Body of pancreas (tissue), 4 donors: ENCODE results near the gene CD79A.

Experiments
- POLR2A ChIP-seq, 3 donors: fragments of 450-650 bp; IDR thresholded peaks; one replicate each; pipeline ENCODE4 v1.6.1; 2016; ENCODE audit warnings: antibody characterized with exemption in 3 of 3, mild to moderate bottlenecking in 2 of 3
- TF ChIP-seq, protein P1 (sequence below), 7 experiments: fragments of 450-650 bp in 4 of 7; fragments of 200-600 bp in 3 of 7; sonication (generic) in 3 of 7; IDR thresholded peaks; one replicate each; pipeline ENCODE4 v1.5.1; 2016 to 2019; ENCODE audit warnings: antibody characterized with exemption in 7 of 7

DNA sequence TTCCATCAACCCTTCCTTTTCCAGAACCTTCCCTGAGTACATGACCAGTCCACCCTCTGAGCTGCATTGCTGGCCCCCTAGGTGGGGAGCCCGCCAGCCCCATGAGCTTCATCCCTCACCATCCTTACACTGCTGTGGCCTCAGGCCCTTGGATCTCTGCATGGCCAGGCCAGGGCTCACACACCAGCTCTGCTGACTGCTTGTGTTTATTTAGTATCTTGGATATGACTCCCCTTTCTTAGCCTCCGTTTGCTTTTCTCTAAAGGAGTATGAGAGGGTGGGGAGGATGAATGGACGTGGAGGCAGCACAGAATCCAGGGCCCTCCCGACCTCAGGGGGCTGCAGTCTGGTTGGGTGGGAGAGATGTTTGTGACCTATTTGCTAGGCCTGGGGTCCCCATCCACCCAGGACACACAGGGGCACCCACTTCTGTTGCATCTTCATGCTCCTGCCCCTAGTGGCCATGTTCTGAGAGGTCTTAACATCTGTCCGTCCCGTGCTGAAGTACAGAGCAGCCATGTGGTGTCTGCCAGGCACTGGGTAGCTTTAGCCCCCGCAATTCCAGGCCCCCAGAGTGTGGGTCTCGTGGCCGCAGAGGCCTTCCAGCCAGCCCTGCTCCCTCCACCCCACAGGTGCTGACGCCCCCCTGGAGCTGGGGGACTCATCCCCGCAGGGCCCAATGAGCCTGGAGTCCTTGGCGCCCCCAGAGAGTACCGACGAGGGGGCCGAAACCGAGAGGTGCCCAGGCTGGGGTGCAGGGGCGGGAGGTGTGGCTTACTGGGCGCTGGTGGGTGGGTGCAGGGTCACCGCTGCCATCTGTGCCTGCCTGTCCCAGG, 18.9 kb downstream of the CD79A start:
- no peak for TF ChIP-seq POLR2A (IDR thresholded peaks at IDR 0.05)
- TF ChIP-seq, protein P1, sequence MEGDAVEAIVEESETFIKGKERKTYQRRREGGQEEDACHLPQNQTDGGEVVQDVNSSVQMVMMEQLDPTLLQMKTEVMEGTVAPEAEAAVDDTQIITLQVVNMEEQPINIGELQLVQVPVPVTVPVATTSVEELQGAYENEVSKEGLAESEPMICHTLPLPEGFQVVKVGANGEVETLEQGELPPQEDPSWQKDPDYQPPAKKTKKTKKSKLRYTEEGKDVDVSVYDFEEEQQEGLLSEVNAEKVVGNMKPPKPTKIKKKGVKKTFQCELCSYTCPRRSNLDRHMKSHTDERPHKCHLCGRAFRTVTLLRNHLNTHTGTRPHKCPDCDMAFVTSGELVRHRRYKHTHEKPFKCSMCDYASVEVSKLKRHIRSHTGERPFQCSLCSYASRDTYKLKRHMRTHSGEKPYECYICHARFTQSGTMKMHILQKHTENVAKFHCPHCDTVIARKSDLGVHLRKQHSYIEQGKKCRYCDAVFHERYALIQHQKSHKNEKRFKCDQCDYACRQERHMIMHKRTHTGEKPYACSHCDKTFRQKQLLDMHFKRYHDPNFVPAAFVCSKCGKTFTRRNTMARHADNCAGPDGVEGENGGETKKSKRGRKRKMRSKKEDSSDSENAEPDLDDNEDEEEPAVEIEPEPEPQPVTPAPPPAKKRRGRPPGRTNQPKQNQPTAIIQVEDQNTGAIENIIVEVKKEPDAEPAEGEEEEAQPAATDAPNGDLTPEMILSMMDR (IDR thresholded peaks at IDR 0.05), result no peak
